ENCODE measurements around the gene TARS3. TPM values are rescaled to one million over a fixed set of nuclear protein-coding genes. Genes with fewer than 3 reads are reported as not detected.

Gene TARS3
- total and polyA plus RNA-seq, 3 donors from 2014 or later, result 10.3 to 40.2 (median 25.0) TPM

DNA sequence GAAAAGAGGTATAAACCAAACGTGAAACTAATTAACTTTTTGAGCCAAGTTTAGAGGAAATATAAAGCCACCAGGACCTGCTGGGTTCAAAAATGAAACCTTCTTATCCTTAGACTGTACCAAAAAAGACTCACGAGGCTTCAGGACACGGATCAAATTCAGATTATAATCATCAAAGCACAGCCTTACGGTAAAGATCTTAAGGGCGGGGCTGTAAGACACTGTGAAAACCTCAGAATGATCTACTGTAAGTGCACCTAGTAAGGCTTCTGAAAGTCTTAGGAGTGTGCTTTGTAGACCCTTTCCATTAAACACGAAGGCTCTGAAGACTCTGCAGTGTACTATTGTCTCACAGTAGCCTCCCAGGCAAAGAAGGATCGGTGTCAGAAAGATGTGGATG, 26.8 kb downstream of the TARS3 start:
- no peaks in the 10 kb centered on the region for H3K4me1 ChIP-seq
- H3K4me3 ChIP-seq, result no peak overlapping the region
- no peaks in the 10 kb centered on the region for H3K9me3 ChIP-seq
- DNase-seq, result no peak
- intact Hi-C loops (cut with DNase I; ENCODE audit: low total_unique reads), result no loop called here
- H3K27ac ChIP-seq, result no peak overlapping the region
- no peaks in the 10 kb centered on the region for H3K36me3 ChIP-seq (ENCODE audit: low read depth, missing control alignments)
- H3K27me3 ChIP-seq, result no peaks in the 10 kb centered on the region
- no peak for TF ChIP-seq POLR2A (IDR thresholded peaks at IDR 0.05)
- no peak for TF ChIP-seq CTCF (IDR thresholded peaks at IDR 0.05)
- WGBS, 2 donors, result 94% methylated on average over 7 of the region's 7 CpGs

DNA sequence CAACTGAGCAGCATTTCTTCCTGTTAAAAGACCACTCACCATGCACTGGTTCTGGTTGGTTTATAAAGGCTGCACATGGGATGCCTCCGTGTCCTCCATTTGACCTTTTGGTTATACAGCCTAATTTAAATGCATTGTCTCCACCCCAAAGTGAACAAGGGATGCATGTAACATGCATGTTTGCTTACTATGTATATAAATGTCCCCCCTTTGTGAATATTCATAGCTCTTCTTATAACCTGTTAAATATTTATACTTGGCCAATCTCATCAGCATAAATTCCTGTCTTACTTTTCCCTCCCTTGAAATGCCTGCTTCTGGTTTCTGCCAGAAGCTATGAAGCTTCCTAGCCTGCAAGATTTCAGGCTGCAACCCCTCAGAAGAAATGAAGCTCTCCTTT, 27.4 kb downstream of the TARS3 start:
- 96 to 100% methylated on average over 1 of the region's 1 CpG for WGBS, 2 donors
- no peak for DNase-seq
- no peaks in the 10 kb centered on the region for H3K36me3 ChIP-seq (ENCODE audit: low read depth, missing control alignments)
- H3K4me3 ChIP-seq, result no peak overlapping the region
- TF ChIP-seq CTCF (IDR thresholded peaks at IDR 0.05) (no peak), POLR2A (IDR thresholded peaks at IDR 0.05) (no peak)
- H3K27me3 ChIP-seq, result no peaks in the 10 kb centered on the region
- no peak overlapping the region for H3K27ac ChIP-seq
- intact Hi-C loops (cut with DNase I; ENCODE audit: low total_unique reads), result no loop called here
- no peaks in the 10 kb centered on the region for H3K9me3 ChIP-seq
- H3K4me1 ChIP-seq, result no peaks in the 10 kb centered on the region

GRCh38 chr15:101694261-101694660, 30.0 kb downstream of the TARS3 start:
- TF ChIP-seq POLR2A (IDR thresholded peaks at IDR 0.05) (no peak), CTCF (IDR thresholded peaks at IDR 0.05) (no peak)
- no peaks in the 10 kb centered on the region for H3K4me1 ChIP-seq
- no peaks in the 10 kb centered on the region for H3K36me3 ChIP-seq (ENCODE audit: low read depth, missing control alignments)
- no peak overlapping the region for H3K27ac ChIP-seq
- no peak overlapping the region for H3K4me3 ChIP-seq
- no peaks in the 10 kb centered on the region for H3K9me3 ChIP-seq
- 85 to 97% methylated on average over 2 of the region's 2 CpGs for WGBS, 2 donors
- intact Hi-C loops (cut with DNase I; ENCODE audit: low total_unique reads), result no loop called here
- DNase-seq, result no peak
- no peaks in the 10 kb centered on the region for H3K27me3 ChIP-seq

GRCh38 chr15:101692801-101693598, 31.3 kb downstream of the TARS3 start:
- DNase-seq, result no peak
- H3K9me3 ChIP-seq, result no peaks in the 10 kb centered on the region
- no peak for TF ChIP-seq CTCF (IDR thresholded peaks at IDR 0.05)
- no peak for TF ChIP-seq POLR2A (IDR thresholded peaks at IDR 0.05)
- intact Hi-C loops (cut with DNase I; ENCODE audit: low total_unique reads), result no loop called here
- WGBS, 2 donors, result 92 to 97% methylated on average over 4 of the region's 4 CpGs
- H3K36me3 ChIP-seq (ENCODE audit: low read depth, missing control alignments), result no peaks in the 10 kb centered on the region
- H3K27ac ChIP-seq, result no peak overlapping the region
- no peak overlapping the region for H3K4me3 ChIP-seq
- no peaks in the 10 kb centered on the region for H3K27me3 ChIP-seq
- H3K4me1 ChIP-seq, result no peaks in the 10 kb centered on the region

DNA sequence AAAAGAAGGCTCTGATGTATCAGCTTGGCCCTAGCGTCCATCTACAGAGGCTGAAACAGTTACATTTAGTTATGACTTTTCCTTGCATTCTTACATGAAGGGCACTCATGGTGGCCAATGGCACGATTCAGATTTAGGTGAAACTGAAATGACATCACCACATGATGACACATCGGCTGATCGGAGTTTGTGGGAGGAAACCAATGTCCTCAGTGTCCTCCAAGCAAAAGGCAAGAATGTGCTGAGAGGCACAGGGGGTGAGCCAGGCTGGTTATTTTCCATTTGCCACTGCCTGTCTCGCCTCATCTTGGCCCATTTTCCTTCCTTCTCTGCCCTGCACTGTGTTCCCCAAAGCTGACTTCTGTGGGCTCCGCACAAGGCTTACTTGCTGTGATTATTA, 34.4 kb downstream of the TARS3 start:
- 92 to 96% methylated on average over 6 of the region's 6 CpGs for WGBS, 2 donors
- H3K9me3 ChIP-seq, result no peaks in the 10 kb centered on the region
- no peak overlapping the region for H3K27ac ChIP-seq
- intact Hi-C loops (cut with DNase I; ENCODE audit: low total_unique reads), result no loop called here
- H3K36me3 ChIP-seq (ENCODE audit: low read depth, missing control alignments), result no peaks in the 10 kb centered on the region
- DNase-seq, result no peak
- no peaks in the 10 kb centered on the region for H3K27me3 ChIP-seq
- no peaks in the 10 kb centered on the region for H3K4me1 ChIP-seq
- no peak overlapping the region for H3K4me3 ChIP-seq
- TF ChIP-seq POLR2A (IDR thresholded peaks at IDR 0.05), result no peak
- no peak for TF ChIP-seq CTCF (IDR thresholded peaks at IDR 0.05)

All from testis (tissue), 3 donors.